GM12878 (cell line): ENCODE data around the gene ECI1.

Source experiments
- ASH2L ChIP-seq: fragments of 300-600, 200-600 bp; sonication (generic); IDR thresholded peaks from 2 replicates; pipeline ENCODE4 v1.6.1; 2017; ENCODE audit warnings: low read depth, mild to moderate bottlenecking, borderline replicate concordance
- BACH1 ChIP-seq: fragments of 450-650 bp; IDR thresholded peaks from 2 replicates; pipeline ENCODE4 v1.6.1; 2017; ENCODE audit warnings: mild to moderate bottlenecking, borderline replicate concordance
- BHLHE40 ChIP-seq, 2 experiments: fragments of 450-650 bp in 1 of 2; IDR thresholded peaks; 2 replicates each; pipeline ENCODE4 v1.6.1; 2011 to 2017; ENCODE audit warnings: low read depth in 2 of 2, borderline replicate concordance in 1 of 2, improper control_type of control experiment in 1 of 2, low read length in 1 of 2, mild to moderate bottlenecking in 1 of 2
- CREM ChIP-seq: IDR thresholded peaks from 2 replicates; pipeline ENCODE4 v1.6.1; 2014; ENCODE audit warnings: antibody characterized with exemption, low read depth
- CTCF ChIP-seq, 3 experiments: IDR thresholded peaks in 2 of 3; conservative IDR thresholded peaks in 1 of 3; 2 replicates each; pipeline ENCODE4 v1.5.1; 2011; ENCODE audit warnings: low read depth in 3 of 3, low read length in 3 of 3, mild to moderate bottlenecking in 3 of 3, control low read depth in 2 of 3, moderate library complexity in 2 of 3, inconsistent platforms in 1 of 3, mixed read lengths in 1 of 3; ENCODE audit not compliant: control insufficient read depth in 2 of 3, insufficient read depth in 1 of 3; ENCODE audit errors: extremely low read depth in 1 of 3
- FOXK2 ChIP-seq: fragments of 450-650 bp; IDR thresholded peaks from 2 replicates; pipeline ENCODE4 v1.6.1; 2017; ENCODE audit warnings: mild to moderate bottlenecking, moderate library complexity
- PBX3 ChIP-seq: IDR thresholded peaks from 2 replicates; pipeline ENCODE4 v1.6.1; 2011; ENCODE audit warnings: mild to moderate bottlenecking, low read depth, low read length, moderate library complexity; ENCODE audit not compliant: insufficient replicate concordance
- POLR2AphosphoS5 ChIP-seq: IDR thresholded peaks from 2 replicates; pipeline ENCODE4 v1.6.1; 2011; ENCODE audit warnings: mild to moderate bottlenecking, low read length, inconsistent platforms
- YY1 ChIP-seq: IDR thresholded peaks from 2 replicates; pipeline ENCODE4 v1.6.1; 2011; ENCODE audit warnings: low read depth, mild to moderate bottlenecking, low read length
- ZBTB40 ChIP-seq: fragments of 450-650 bp; IDR thresholded peaks from 2 replicates; pipeline ENCODE4 v1.6.1; 2016; ENCODE audit warnings: mild to moderate bottlenecking, moderate library complexity, borderline replicate concordance

- TF ChIP-seq ZBTB40 (no peak), CTCF (IDR thresholded peaks at IDR 0.05 in 2 of 3, conservative IDR thresholded peaks at IDR 0.05 in 1 of 3; ENCODE audit: control insufficient read depth in 2 of 3, extremely low read depth in 1 of 3, insufficient read depth in 1 of 3, low read depth in 3 of 3, low read length in 3 of 3) (no peak), YY1 (no peak), PBX3 (no peak), ASH2L (no peak), CREM (no peak), BHLHE40 (IDR thresholded peaks at IDR 0.05; ENCODE audit: borderline replicate concordance in 1 of 2, low read depth in 2 of 2, low read length in 1 of 2) (no peak), BACH1 (no peak), POLR2AphosphoS5 (no peak), FOXK2 (no peak)
Observed at GRCh38 chr16:2196981-2197511, 54.3 kb downstream of the ECI1 start.
